GM18511 (cell line): ENCODE data around the gene GPSM1.

Experiments
- ATAC-seq: cut with Tn5 transposase; IDR thresholded peaks from one replicate; pipeline ENCODE4 v1.9.1; 2021; ENCODE audit warnings: mild to moderate bottlenecking, moderate library complexity; ENCODE audit not compliant: unreplicated experiment

Gene GPSM1

DNA sequence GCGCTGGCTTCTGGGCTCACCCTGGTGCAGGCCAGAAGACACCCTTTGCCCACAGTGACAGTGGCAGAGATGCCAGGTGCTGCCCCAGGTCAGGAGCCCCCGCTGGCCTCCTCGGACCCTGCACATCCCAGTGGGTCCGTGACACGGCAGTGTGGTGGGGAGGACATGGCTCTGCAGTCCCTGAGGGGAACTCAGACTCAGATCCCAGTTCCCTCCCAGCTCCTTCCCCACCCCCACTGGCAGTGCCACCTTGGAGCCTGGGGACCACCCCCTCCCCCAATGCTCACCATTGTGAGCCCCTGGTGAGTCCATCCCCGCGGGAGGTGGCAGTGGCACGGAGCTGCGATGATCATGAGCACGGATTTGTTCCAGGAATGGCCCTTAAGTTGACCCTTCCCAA is 22.9 kb upstream of the GPSM1 start:
- ATAC-seq, result no peak

DNA sequence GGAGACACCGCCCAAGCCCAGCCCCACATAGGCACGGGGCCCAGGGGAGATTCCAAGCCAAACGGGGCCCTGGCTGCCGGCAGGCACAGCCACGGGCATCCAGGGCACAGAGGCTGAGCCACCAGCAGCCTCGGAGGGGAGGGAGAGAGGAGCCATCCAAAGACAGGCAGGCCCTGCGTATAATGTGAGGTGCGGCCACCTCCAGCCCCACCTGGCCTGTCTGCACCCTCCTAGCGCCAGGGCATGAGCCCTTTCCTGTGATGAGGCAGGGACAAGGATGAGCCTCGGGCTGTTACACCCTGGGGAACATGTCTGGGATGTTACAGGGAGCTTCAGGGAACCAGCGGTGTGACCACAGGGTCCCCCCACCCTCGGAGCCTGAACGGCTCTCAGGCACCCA is 22.4 kb upstream of the GPSM1 start:
- no peak for ATAC-seq

- ATAC-seq, result no peak
Measured at GRCh38 chr9:136305804-136306203, 21.5 kb upstream of the GPSM1 start.

- ATAC-seq, result no peak
Measured at GRCh38 chr9:136306211-136307208, 20.8 kb upstream of the GPSM1 start.

DNA sequence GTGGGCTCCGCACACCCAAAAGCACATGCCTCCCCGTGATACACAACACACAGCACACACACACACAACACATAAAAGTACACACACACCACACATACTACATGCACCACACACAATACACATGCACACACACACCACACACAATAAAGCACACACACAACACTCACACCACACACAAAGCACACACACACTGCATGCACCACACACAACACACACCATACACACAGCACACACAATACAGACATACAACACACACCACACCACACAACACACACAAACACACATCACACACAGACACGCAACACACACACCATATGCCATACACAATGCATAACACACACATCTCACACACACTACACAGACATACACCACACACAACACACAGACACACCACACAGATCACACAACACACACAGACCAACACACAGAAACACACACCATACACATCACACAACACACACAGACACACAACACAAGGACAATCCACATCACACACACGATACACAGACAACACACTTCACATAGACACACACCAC is 20.1 kb upstream of the GPSM1 start:
- no peak for ATAC-seq

DNA sequence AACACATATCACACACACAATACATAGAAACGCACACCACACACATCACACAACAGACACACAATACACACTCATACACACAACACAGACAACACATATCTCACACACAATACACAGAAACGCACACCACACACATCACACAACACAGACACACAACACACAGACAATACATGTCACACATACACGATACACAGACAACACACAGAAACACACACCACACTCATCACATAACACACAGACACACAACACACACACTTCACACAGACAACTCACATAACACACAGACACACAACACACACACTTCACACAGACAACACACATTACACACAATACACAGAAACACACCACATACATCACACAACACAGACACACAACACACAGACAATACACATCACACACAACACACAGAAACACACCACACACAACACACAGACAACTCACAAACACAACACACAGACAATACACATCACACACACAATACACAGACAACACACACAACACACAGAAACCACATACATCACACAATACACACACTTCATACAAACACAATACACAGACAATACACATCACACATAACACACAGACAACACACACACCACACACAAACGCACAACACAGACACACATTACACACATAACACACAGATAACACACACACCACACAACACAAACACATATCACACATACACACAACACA is 19.2 kb upstream of the GPSM1 start:
- ATAC-seq, result no peak

DNA sequence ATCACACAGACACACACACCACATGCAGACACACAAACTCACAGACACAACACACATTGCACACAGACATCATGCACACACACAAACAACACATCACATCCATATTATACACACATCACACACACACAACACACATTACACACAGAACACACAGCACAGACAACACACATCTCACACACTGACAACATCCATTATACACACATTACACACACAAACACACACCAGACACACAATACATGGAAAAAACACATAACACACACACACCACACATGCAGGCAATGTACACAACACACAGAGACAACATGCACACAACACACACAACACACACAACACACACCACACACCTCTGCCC is 18.7 kb upstream of the GPSM1 start:
- ATAC-seq, result no peak

GRCh38 chr9:136309101-136309801 is 18.1 kb upstream of the GPSM1 start:
- ATAC-seq, result no peak

DNA sequence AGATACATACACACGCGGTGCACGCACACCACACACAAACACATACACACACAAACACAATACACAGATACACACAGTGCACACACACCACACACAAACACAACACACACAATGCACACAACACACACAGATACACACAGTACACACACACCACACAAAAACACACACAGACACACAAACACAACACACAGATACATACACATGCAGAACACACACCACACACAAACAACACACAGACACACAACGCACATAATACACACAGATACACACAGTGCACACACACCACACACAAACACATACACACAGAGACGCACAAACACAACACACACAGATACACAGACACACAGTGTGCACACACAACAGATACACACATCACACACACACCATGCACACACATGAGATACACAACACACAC is 17.5 kb upstream of the GPSM1 start:
- no peak for ATAC-seq

DNA sequence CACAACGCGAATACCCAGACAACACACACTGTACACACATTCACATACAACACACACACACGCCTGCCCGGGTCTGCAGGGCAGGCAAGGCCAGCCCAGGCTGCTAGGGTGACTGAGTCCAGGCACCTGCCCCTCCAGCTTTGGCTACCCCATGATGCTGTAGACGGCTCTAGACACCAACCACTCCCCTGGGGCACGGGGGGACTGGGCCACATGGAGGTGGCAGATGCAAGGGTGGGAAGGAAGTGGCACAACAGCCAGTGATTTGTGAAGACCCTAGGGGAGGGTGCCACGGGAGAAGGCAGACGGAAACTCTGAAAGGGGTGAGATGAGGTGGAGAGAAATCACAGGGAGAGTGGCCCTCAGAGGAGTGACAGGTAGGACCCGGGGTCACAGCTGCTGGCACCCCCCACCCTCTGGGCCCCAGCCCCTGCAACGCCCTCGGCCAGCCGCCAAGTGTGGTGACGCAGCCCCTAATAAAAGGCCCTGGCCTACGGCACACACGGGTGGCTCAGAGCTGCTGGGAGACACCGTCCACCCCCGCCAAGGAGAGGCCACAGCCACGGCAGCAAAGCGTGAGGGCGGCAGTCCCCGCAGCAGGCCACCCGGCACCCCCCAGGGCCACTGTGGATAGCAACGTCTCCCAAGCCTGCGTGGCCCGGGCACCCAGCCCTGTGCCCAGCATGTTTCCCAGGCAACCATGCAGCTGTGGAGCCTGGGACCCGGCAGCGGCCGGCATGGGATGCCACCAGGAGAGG is 16.9 kb upstream of the GPSM1 start:
- ATAC-seq, result no peak

- ATAC-seq, result no peak
Measured at GRCh38 chr9:136311051-136312008, 16.0 kb upstream of the GPSM1 start.

- ATAC-seq, result no peak
Measured at GRCh38 chr9:136312009-136312375, 15.3 kb upstream of the GPSM1 start.

DNA sequence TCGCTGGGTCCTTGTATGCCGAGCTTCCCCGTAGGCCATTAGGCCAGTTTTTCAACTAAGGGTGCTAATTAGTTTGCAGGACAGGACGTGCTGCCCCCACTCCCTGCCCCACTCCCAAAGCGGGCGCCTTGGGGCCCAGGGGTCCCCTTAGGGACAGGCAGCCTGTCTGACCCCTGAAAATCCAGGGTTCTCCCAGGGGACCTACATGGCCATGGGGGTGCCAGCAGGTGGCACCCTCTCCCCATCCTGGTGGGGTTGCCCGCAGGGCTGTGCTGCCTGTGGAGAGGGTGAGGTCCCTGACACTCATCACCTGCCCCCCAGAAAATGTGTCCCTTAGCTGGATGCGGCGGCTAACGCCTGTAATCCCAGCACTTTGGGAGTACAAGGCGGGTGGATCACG is 14.9 kb upstream of the GPSM1 start:
- no peak for ATAC-seq

GRCh38 chr9:136313111-136314055 is 14.0 kb upstream of the GPSM1 start:
- ATAC-seq, result no peak

DNA sequence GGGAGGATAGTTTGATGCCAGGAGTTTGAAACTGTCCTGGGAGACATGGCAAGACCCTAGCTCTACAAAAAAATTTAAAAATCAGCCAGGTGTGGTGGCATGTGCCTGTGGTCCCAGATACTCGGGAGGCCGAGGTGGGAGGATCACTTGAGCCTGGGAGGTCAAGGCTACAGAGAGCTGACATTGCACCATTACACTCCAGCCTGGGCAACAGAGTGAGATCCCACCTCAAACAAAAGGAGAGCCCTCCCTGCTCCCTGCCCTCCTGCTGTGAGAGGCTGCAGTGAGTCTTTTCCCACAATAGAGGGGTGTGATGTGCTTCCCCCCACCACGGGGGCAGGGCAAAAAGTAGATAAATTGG is 13.3 kb upstream of the GPSM1 start:
- no peak for ATAC-seq

GRCh38 chr9:136314944-136315343 is 12.4 kb upstream of the GPSM1 start:
- no peak for ATAC-seq

DNA sequence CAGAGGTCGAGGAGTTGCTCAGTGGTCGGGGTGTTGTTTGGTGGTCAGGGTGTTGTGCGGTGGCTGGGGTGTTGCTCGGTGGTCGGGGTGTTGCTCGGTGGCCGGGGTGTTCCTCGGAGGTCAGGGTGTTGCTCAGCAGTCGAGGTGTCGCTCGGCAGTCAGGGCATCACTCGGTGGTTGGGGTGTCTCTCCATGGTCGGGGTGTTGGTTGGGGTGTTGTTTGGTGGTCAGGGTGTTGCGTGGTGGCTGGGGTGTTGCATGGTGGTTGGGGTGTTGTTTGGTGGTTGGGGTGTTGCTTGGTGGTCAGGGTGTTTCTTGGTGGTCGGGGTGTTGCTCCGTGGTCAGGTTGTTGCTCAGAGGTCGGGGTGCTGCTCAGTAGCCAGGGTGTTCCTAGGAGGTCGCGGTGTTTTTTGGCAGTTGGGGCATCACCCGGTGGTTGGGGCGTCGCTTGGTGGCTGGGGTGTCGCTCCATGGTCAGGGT is 11.0 kb upstream of the GPSM1 start:
- no peak for ATAC-seq

DNA sequence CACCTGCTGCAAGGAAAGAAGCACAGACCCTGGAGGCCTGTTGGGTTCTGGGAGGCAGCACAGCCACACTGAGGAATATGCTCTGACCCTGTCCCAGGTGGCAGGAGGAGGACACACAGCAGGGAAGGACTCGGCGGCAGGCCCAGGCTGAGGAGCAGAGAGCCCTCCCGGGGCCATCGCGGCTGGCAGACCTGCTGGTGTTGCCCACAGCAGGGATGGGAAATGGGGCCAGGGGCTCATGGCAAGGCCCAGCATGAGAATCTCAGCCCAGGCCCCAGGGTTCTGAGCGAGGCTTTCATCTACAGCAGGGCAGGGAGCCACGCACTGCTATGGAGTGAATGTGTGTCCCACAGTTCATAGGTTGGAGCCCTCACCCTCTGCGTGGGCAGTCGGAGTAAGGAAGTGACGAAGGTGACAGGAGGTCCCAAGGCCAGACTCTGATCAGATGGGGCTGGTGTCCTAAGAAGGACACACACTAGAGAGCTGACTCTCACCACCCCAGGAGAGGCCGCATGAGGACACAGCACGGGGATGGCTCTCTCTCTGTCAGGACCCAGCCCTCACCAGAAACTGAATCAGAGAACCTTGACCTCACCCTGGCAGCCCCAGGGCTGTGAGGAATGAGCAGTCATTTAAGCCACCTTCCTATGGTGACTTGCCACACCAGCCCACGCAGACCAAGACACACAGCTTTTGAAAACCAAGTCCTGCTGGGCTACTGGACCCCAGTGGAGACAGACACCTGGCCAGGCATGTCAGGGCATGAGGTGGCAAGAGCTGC is 10.3 kb upstream of the GPSM1 start:
- ATAC-seq, result no peak
